A673 (cell line): ENCODE measurements around the gene PSD. TPM values are rescaled to one million over a fixed set of nuclear protein-coding genes. Genes with fewer than 3 reads are reported as not detected.

Source experiments
- Bru-seq: library from RNA; stranded (reverse); fragments of 400-500 nt; gene quantifications from one replicate; lab custom pipeline; 2021; lab: Mats Ljungman, UMichigan
- BruChase-seq, 2 experiments: library from RNA; stranded (reverse); fragments of 400-500 nt; gene quantifications; one replicate each; lab custom pipeline; 2021; lab: Mats Ljungman, UMichigan
- BruUV-seq: library from RNA; stranded (reverse); fragments of 400-500 nt; replicated peaks from 2 replicates; lab custom pipeline; 2021; lab: Mats Ljungman, UMichigan
- CTCF ChIA-PET: fragments of 300-600 bp; sonication (Branson Sonifier 250); formaldehyde crosslinking; loops from one replicate; lab custom pipeline; 2022; ENCODE audit warnings: antibody characterized with exemption; lab: Charles Lee
- POLR2A ChIA-PET: fragments of 300-600 bp; sonication (Branson Sonifier 250); formaldehyde crosslinking; loops from one replicate; lab custom pipeline; 2022; ENCODE audit warnings: antibody characterized with exemption; ENCODE audit not compliant: low non-redundant PET; lab: Charles Lee
- DNase-seq: peaks from one replicate; pipeline ENCODE4 v3.0.0-alpha.2; 2015; ENCODE audit warnings: low spot score
- H3K27ac ChIP-seq: fragments of 200-600 bp; sonication (generic); 2 replicates; pipeline ENCODE4 v1.5.1; 2016; ENCODE audit warnings: mixed run types, low read depth, mild to moderate bottlenecking, mixed read lengths, antibody characterized with exemption, low read length; ENCODE audit not compliant: poor library complexity, severe bottlenecking
- H3K27me3 ChIP-seq: fragments of 200-600 bp; sonication (generic); replicated peaks from 2 replicates; pipeline ENCODE4 v1.6.1; 2017; ENCODE audit warnings: mixed run types, low read depth, mild to moderate bottlenecking, mixed read lengths, antibody characterized with exemption, low read length; ENCODE audit not compliant: insufficient read depth, poor library complexity
- H3K36me3 ChIP-seq: fragments of 200-600 bp; sonication (generic); 2 replicates; pipeline ENCODE4 v1.6.1; 2016; ENCODE audit warnings: mixed run types, mild to moderate bottlenecking, mixed read lengths, antibody characterized with exemption, low read length; ENCODE audit not compliant: insufficient read depth, poor library complexity, severe bottlenecking
- H3K4me1 ChIP-seq: fragments of 200-600 bp; sonication (generic); 2 replicates; pipeline ENCODE4 v1.6.1; 2017; ENCODE audit warnings: mixed run types, mild to moderate bottlenecking, mixed read lengths, antibody characterized with exemption, low read length; ENCODE audit not compliant: insufficient read depth, poor library complexity, severe bottlenecking
- H3K4me3 ChIP-seq: fragments of 200-600 bp; sonication (generic); 2 replicates; pipeline ENCODE4 v1.5.1; 2016; ENCODE audit warnings: low read depth, mixed run types, mild to moderate bottlenecking, mixed read lengths, low read length; ENCODE audit not compliant: poor library complexity, severe bottlenecking
- H3K9me3 ChIP-seq: fragments of 200-600 bp; sonication (generic); 2 replicates; pipeline ENCODE4 v1.6.1; 2016; ENCODE audit warnings: mixed run types, low read depth, mild to moderate bottlenecking, mixed read lengths, antibody characterized with exemption, low read length; ENCODE audit not compliant: poor library complexity, severe bottlenecking
- EZH2 ChIP-seq: fragments of 200-600 bp; sonication (generic); IDR thresholded peaks from 2 replicates; pipeline ENCODE4 v1.6.1; 2017; ENCODE audit warnings: borderline replicate concordance, low read depth, mild to moderate bottlenecking, mixed read lengths, antibody characterized with exemption, low read length; ENCODE audit not compliant: poor library complexity, severe bottlenecking
- intact Hi-C: fragments of 100-400 bp; cut with micrococcal nuclease; formaldehyde crosslinking; loops from one replicate; pipeline ENCODE4 v1.10.0; 2022; ENCODE audit not compliant: unreplicated experiment
- long read RNA-seq: library from polyadenylated mRNA; stranded (forward); transcript quantifications from one replicate; pipeline ENCODE4 v2.0.0, GENCODE V29; 2022
- total RNA-seq: library from RNA; stranded (reverse); gene quantifications from 2 replicates; pipeline ENCODE4 v1.2.3, GENCODE V29; 2021
- TF ChIP-seq, protein P1 (sequence below): fragments of 300-800, 200-600 bp; sonication (generic); conservative IDR thresholded peaks from 2 replicates; pipeline ENCODE4 v1.5.1; 2017; ENCODE audit warnings: low read depth, mild to moderate bottlenecking, antibody characterized with exemption, low read length, moderate library complexity, mixed read lengths

Gene PSD
- 5.8 and 7.3 TPM in 2 replicates for total RNA-seq
- Bru-seq, nascent RNA, result percentile 35 among the genes with signal in this experiment
- BruChase-seq, experiment 1, labeled RNA remaining after a 2-hour chase, result percentile 43 among the genes with signal in this experiment
- BruChase-seq, experiment 2, labeled RNA remaining after a 6-hour chase, result percentile 54 among the genes with signal in this experiment
- long read RNA-seq, partial matches to known transcripts, result 0 of 1 reads
- long read RNA-seq, other reads (novel, unspliced or antisense), result 1 of 1 reads

DNA sequence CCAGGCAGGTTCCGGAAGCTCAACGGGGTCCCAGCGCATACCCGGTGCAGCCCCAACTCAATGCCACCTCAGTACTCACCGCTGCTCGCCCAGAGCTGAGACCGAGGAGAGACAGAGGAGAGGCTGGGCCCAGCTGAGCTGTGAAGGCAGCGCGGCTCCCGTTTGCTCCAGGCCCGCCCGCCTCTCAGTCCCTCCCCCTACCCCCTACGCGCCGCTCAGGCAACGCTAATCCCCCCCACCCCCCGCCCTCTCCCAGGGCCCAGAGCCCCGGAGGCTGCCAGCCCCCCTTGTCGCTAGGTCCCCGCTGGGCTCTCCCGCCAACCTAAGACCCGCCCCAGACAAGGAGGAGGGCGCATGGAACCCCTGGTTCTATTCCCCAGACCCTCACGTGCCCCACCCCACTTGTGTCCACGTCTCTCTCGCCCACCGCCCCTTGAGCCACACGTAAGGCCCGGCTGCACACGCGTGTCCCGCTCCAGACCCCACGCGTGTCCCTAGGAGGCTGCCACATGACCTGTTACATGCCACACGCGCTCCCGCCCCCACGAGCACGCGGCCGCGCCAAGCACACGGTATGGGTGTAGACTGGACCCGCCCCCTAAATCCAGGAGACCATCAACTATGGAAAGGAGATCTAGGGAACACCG is at the start of gene PSD:
Gene PSD, minus strand, starts transcription at position 164 of the 647 bp plus-strand sequence. CDS start 1,747 bp downstream, outside the sequence.
- peaks cover 6% of the 10 kb centered on the region for H3K36me3 ChIP-seq
- BruUV-seq, result no TSS peak
- H3K4me3 ChIP-seq, result peak within 1 kb of the TSS; percentile 90
- TF ChIP-seq, protein P1, sequence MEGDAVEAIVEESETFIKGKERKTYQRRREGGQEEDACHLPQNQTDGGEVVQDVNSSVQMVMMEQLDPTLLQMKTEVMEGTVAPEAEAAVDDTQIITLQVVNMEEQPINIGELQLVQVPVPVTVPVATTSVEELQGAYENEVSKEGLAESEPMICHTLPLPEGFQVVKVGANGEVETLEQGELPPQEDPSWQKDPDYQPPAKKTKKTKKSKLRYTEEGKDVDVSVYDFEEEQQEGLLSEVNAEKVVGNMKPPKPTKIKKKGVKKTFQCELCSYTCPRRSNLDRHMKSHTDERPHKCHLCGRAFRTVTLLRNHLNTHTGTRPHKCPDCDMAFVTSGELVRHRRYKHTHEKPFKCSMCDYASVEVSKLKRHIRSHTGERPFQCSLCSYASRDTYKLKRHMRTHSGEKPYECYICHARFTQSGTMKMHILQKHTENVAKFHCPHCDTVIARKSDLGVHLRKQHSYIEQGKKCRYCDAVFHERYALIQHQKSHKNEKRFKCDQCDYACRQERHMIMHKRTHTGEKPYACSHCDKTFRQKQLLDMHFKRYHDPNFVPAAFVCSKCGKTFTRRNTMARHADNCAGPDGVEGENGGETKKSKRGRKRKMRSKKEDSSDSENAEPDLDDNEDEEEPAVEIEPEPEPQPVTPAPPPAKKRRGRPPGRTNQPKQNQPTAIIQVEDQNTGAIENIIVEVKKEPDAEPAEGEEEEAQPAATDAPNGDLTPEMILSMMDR, result no peak
- no peak for TF ChIP-seq EZH2
- POLR2A ChIA-PET, result no interaction called here
- peak within 1 kb of the TSS; percentile 38 for H3K27ac ChIP-seq
- intact Hi-C loops, result no loop called here
- CTCF ChIA-PET, result no interaction called here
- H3K27me3 ChIP-seq, result no peaks in the 10 kb centered on the region
- peaks cover 16% of the 10 kb centered on the region for H3K4me1 ChIP-seq
- no peaks in the 10 kb centered on the region for H3K9me3 ChIP-seq
- DNase-seq, result peak; percentile 80

DNA sequence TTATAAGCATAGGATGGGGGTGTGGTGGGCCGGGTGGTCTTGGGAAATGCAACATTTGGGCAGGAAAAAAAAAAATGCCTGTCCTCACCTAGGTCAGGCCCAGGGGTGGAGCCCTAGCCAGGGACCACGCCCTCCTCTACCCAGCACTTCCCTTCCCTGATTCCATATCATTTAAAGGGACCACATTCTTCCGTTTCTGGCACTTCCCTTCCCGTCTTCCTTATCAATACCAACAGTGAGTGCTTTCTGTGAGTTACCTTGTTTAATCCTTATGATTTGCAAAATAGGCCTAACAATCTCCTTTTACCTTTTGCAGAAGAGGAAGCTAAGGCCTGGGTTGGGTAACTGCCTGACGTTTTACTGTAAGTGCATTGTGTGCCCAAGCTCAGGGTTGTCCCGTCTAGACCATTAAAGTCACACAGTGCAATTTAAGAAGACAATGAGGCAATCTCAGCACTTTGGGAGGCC is 49.4 kb upstream of the PSD start:
- no TSS peak for BruUV-seq
- H3K27ac ChIP-seq, result no peak overlapping the region
- H3K9me3 ChIP-seq, result no peaks in the 10 kb centered on the region
- no peaks in the 10 kb centered on the region for H3K4me1 ChIP-seq
- TF ChIP-seq, protein P1, result no peak
- TF ChIP-seq EZH2, result no peak
- ChIA-PET CTCF (no interaction called here), POLR2A (no interaction called here)
- H3K36me3 ChIP-seq, result no peaks in the 10 kb centered on the region
- no peak overlapping the region for H3K4me3 ChIP-seq
- H3K27me3 ChIP-seq, result no peaks in the 10 kb centered on the region
- no peak for DNase-seq
- intact Hi-C loops, result no loop called here

DNA sequence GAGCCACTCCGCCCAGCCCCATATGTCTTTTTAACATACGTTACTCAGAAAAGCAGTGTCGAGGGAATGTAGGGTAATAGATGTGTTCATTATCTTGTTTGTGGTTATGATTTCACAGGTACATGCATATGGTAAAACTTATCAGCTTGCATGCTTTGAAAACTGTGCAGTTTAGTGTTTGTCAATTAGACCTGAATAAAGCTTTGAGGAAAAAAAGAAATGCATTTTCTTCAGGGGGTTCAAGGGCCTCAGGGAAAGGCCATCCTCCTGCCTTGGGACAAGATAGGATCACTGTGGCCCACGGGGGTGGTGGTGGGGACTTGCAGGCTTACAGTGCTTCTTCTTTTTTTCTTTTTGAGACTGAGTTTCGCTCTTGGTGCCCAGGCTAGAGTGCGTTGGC is 48.7 kb upstream of the PSD start:
- intact Hi-C loops, result no loop called here
- Histone ChIP-seq H3K27me3 (no peaks in the 10 kb centered on the region), H3K4me3 (no peak overlapping the region), H3K4me1 (no peaks in the 10 kb centered on the region), H3K27ac (no peak overlapping the region), H3K36me3 (no peaks in the 10 kb centered on the region), H3K9me3 (no peaks in the 10 kb centered on the region)
- CTCF ChIA-PET, result no interaction called here
- BruUV-seq, result no TSS peak
- POLR2A ChIA-PET, result no interaction called here
- TF ChIP-seq, protein P1, result no peak
- TF ChIP-seq EZH2, result no peak
- DNase-seq, result no peak
